Kidney (tissue), 14 donors: ENCODE measurements around the gene SMCO4. TPM values are rescaled to one million over a fixed set of nuclear protein-coding genes. Genes with fewer than 3 reads are reported as not detected.
"Not testable (repeated sequence)": the region's sequence is repeated elsewhere in the genome, so short reads cannot be mapped to it uniquely, and the experiment has no call there.

Experiments
- DNase-seq, 5 donors: peaks; one replicate each; pipeline ENCODE4 v3.0.0-alpha.2; 2013 to 2020
- FAIRE-seq: peaks from 2 replicates; lab custom pipeline; 2012; peaks lifted over from hg19 to GRCh38; lab: Jason Lieb, UNC
- H3K27ac ChIP-seq, 2 donors: one replicate each; pipeline ENCODE4 v1.7.0; 2013; ENCODE audit warnings: low read depth in 2 of 2, low read length in 2 of 2, inconsistent platforms in 1 of 2
- H3K27me3 ChIP-seq: one replicate; pipeline ENCODE4 v1.7.1; 2013; ENCODE audit warnings: low read length, inconsistent platforms; ENCODE audit not compliant: control insufficient read depth, insufficient read depth
- H3K36me3 ChIP-seq, 3 donors: one replicate each; pipeline versions ENCODE4 v1.7.0 to v1.7.1; 2013; ENCODE audit warnings: low read length in 3 of 3, control low read depth in 1 of 3, inconsistent platforms in 1 of 3; ENCODE audit not compliant: insufficient read depth in 3 of 3, control insufficient read depth in 2 of 3
- H3K4me1 ChIP-seq, 3 donors: one replicate each; pipeline versions ENCODE4 v1.7.0 to v1.7.1; 2013; ENCODE audit warnings: low read length in 3 of 3, inconsistent platforms in 1 of 3, low read depth in 1 of 3; ENCODE audit not compliant: control insufficient read depth in 2 of 3, insufficient read depth in 2 of 3
- H3K4me3 ChIP-seq, 3 donors: one replicate each; pipeline versions ENCODE4 v1.7.0 to v1.8.1; 2013; ENCODE audit warnings: low read length in 3 of 3, control low read depth in 1 of 3, inconsistent platforms in 1 of 3
- H3K9ac ChIP-seq, 3 donors: one replicate each; pipeline versions ENCODE4 v1.7.0 to v1.7.1; 2013; ENCODE audit warnings: low read length in 3 of 3, control low read depth in 1 of 3, inconsistent platforms in 1 of 3
- H3K9me3 ChIP-seq, 3 donors: one replicate each; pipeline versions ENCODE4 v1.7.0 to v1.7.1; 2013; ENCODE audit warnings: low read length in 3 of 3, control low read depth in 1 of 3, inconsistent platforms in 1 of 3; ENCODE audit not compliant: control insufficient read depth in 2 of 3, insufficient read depth in 1 of 3
- intact Hi-C: fragments of 100-400 bp; cut with DNase I; formaldehyde crosslinking; loops from one replicate; pipeline ENCODE4 v1.11.1; 2022
- polyA plus RNA-seq: library from polyadenylated mRNA; stranded (reverse); fragments of 350-450 nt; fragmentation: Illumina TruSeq; extraction: RNeasy Lipid Tissue Mini Kit (QIAGEN cat#74804); gene quantifications from one replicate; pipeline ENCODE4 v1.2.3, GENCODE V29; 2014; ENCODE audit warnings: low read depth, low replicate concordance; ENCODE audit not compliant: insufficient read depth
- total RNA-seq: library from RNA; stranded (reverse); fragmentation: NEBNext Ultra II Directional; extraction: Animal tissue kit (Norgen Biotek cat#: 25700); gene quantifications from one replicate; pipeline ENCODE4 v1.2.1, GENCODE V29; 2021
- TF ChIP-seq, protein P1 (sequence below): IDR thresholded peaks from 3 replicates; pipeline ENCODE4 v1.5.1; 2012; ENCODE audit warnings: mild to moderate bottlenecking, moderate library complexity, borderline replicate concordance; ENCODE audit not compliant: insufficient read depth; ENCODE audit errors: extremely low read depth
- donor health status: control.
- donor health status: control.
- donor health status: control.
- donor health status: control.
- donor health status: control.
- donor health status: DM: yes; HTN: yes; CAD: no.
- donor health status: Normal renal cell carcinoma (clear cell type).

SMCO4 gene
- total and polyA plus RNA-seq, 2 donors from 2014 or later: 33.0 to 102 TPM

DNA sequence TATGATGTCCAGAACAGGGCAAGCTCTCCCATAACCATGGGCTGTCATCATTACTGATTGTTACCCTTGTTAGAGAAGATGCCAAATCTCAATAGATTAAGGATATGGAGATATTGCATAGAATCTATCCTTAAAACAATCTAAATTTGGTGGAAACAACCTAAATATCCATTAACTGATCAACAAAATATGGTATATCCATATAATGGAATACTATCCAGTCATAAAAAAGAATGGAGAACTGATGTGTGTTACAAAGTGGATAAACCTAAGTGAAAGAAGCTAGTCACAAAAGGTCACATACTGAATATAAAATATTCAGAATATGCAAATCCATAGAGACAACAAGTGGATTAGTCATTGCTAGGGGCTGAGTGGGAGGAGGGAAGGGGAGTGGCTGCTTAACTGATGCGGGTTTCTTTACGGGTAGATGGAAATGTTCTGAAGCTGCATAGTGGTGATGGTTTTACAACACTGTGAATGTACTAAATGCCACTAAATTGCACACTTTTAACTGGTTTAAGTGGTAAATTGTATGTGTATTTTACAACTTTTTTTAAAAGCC lies 36.1 kb upstream of the SMCO4 start:
- TF ChIP-seq, protein P1, sequence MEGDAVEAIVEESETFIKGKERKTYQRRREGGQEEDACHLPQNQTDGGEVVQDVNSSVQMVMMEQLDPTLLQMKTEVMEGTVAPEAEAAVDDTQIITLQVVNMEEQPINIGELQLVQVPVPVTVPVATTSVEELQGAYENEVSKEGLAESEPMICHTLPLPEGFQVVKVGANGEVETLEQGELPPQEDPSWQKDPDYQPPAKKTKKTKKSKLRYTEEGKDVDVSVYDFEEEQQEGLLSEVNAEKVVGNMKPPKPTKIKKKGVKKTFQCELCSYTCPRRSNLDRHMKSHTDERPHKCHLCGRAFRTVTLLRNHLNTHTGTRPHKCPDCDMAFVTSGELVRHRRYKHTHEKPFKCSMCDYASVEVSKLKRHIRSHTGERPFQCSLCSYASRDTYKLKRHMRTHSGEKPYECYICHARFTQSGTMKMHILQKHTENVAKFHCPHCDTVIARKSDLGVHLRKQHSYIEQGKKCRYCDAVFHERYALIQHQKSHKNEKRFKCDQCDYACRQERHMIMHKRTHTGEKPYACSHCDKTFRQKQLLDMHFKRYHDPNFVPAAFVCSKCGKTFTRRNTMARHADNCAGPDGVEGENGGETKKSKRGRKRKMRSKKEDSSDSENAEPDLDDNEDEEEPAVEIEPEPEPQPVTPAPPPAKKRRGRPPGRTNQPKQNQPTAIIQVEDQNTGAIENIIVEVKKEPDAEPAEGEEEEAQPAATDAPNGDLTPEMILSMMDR: no peak

DNA sequence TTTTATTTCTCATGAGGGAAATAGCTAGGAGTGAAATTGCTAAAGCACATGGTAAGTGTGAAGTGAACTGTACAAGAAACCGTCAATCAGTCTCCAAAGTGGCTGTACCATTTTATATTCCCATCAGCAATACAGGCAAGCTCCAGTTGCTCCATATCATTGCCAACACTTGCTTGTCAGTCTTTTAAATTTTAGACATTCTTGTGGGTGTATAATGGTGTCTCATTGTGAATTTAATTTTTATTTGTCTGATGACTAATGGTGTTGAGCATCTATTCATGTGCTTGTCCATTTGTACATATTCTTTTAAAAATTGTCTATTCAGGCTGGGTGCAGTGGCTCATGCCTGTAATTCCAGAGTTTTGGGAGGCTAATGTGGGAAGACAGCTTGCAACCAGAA lies 34.1 kb upstream of the SMCO4 start:
- TF ChIP-seq, protein P1: no peak
- Histone ChIP-seq H3K27me3 (no peaks in the 10 kb centered on the region), H3K4me3 (no peak overlapping the region), H3K4me1 (no peaks in the 10 kb centered on the region), H3K27ac (no peak overlapping the region), H3K9ac (no peak overlapping the region), H3K9me3 (peaks cover 0 to 8% (median 0%) of the 10 kb centered on the region in 3 donors), H3K36me3 (no peaks in the 10 kb centered on the region)
- intact Hi-C loops: no loop called here
- no peak for FAIRE-seq
- DNase-seq: no peak

More for the DNA sequence above, 36.1 kb upstream of the SMCO4 start:
- FAIRE-seq (no peak), DNase-seq (no peak)
- intact Hi-C loops: no loop called here
- Histone ChIP-seq H3K36me3 (no peaks in the 10 kb centered on the region), H3K9me3 (peaks cover 0 to 8% (median 0%) of the 10 kb centered on the region in 3 donors), H3K4me1 (no peaks in the 10 kb centered on the region), H3K9ac (no peak overlapping the region), H3K27me3 (no peaks in the 10 kb centered on the region), H3K27ac (no peak overlapping the region), H3K4me3 (no peak overlapping the region)

DNA sequence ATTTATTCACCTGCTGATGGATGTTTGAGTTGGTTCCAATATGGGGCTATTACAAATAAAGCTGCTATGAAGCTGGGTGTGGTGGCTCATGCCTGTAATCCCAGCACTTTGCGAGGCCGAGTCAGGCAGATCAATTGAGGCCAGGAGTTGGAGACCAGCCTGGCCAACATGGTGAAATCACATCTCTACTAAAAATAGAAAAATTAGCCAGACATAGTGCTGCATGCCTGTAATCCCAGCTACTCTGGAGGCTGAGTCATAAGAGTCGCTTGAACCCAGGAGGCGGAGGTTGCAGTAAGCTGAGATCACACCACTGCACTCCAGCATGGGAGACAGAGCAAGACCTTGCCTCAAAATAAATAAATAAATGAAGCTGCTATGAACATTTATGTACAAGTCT lies 33.7 kb upstream of the SMCO4 start:
- FAIRE-seq, H3K36me3 ChIP-seq, H3K9me3 ChIP-seq, H3K27me3 ChIP-seq, H3K4me1 ChIP-seq, H3K9ac ChIP-seq, DNase-seq, H3K4me3 ChIP-seq, H3K27ac ChIP-seq, intact Hi-C loops: not testable (repeated sequence)

DNA sequence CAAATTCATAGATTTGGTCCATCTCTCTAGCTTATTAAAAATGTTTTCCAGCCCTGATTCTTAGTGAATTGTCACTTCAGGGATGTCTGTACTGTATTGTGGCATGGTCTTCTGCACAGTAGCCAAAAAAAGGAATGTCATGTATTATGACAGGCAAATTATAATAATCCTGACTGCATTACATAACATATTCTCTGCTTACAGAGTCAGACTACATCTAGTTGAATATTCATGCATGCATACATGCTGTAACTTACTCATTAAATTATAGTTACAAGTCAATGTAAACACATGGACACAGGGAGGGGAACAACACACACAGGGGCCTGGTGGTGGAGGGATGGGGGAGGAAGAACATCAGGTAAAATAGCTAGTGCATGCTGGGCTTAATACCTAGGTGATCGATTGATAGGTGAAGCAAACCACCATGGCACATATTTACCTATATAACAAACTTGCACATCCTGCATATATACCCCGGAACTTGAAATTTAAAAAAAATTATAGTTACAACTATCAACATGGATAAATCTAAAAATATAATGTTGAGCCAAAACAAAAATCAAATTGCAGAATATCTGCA lies 31.5 kb upstream of the SMCO4 start:
- peaks cover 0 to 8% (median 0%) of the 10 kb centered on the region in 3 donors for H3K9me3 ChIP-seq
- no peaks in the 10 kb centered on the region for H3K36me3 ChIP-seq
- FAIRE-seq (no peak), DNase-seq (no peak)
- TF ChIP-seq, protein P1: no peak
- H3K27me3 ChIP-seq: no peaks in the 10 kb centered on the region
- no peak overlapping the region for H3K4me3 ChIP-seq
- no peak overlapping the region for H3K9ac ChIP-seq
- intact Hi-C loops: no loop called here
- peaks cover 0 to 3% (median 0%) of the 10 kb centered on the region in 3 donors for H3K4me1 ChIP-seq
- no peak overlapping the region for H3K27ac ChIP-seq
